ENCODE measurements around the gene SESTD1.
"Not testable (repeated sequence)": the region's sequence is repeated elsewhere in the genome, so short reads cannot be mapped to it uniquely, and the experiment has no call there.

The SESTD1 gene

GRCh38 chr2:179266271-179266670 is 1.6 kb upstream of the SESTD1 start:
- DNase-seq, result no peak

- no peak for DNase-seq
Measured at GRCh38 chr2:179265082-179265510, 464 bp upstream of the SESTD1 start.

- DNase-seq, result peak; percentile 43
Measured at GRCh38 chr2:179263446-179264367, 925 bp downstream of the SESTD1 start.

GRCh38 chr2:179263015-179263414 is 1.6 kb downstream of the SESTD1 start:
- no peak for DNase-seq

- no peak for DNase-seq
Measured at GRCh38 chr2:179262077-179262660, 2.5 kb downstream of the SESTD1 start.

GRCh38 chr2:179261151-179261825 is 3.3 kb downstream of the SESTD1 start:
- DNase-seq, result no peak

- no peak for DNase-seq
Measured at GRCh38 chr2:179260224-179260623, 4.4 kb downstream of the SESTD1 start.

- DNase-seq, result no peak
Measured at GRCh38 chr2:179255129-179255528, 9.5 kb downstream of the SESTD1 start.

GRCh38 chr2:179253226-179253625 is 11.4 kb downstream of the SESTD1 start:
- DNase-seq, result no peak

- no peak for DNase-seq
Measured at GRCh38 chr2:179252423-179252822, 12.2 kb downstream of the SESTD1 start.

GRCh38 chr2:179251870-179252269 is 12.8 kb downstream of the SESTD1 start:
- DNase-seq, result no peak

GRCh38 chr2:179250848-179251504 is 13.7 kb downstream of the SESTD1 start:
- DNase-seq, result no peak

GRCh38 chr2:179250095-179250494 is 14.5 kb downstream of the SESTD1 start:
- DNase-seq, result no peak

GRCh38 chr2:179248024-179248348 is 16.6 kb downstream of the SESTD1 start:
- DNase-seq, result no peak

GRCh38 chr2:179247318-179248023 is 17.2 kb downstream of the SESTD1 start:
- DNase-seq, result no peak

GRCh38 chr2:179245843-179246242 is 18.8 kb downstream of the SESTD1 start:
- not testable (repeated sequence) for DNase-seq

- DNase-seq, result no peak
Measured at GRCh38 chr2:179243046-179243445, 21.6 kb downstream of the SESTD1 start.

- no peak for DNase-seq
Measured at GRCh38 chr2:179240481-179241451, 23.9 kb downstream of the SESTD1 start.

GRCh38 chr2:179239838-179240237 is 24.8 kb downstream of the SESTD1 start:
- no peak for DNase-seq

GRCh38 chr2:179239195-179239594 is 25.4 kb downstream of the SESTD1 start:
- no peak for DNase-seq

GRCh38 chr2:179238027-179238426 is 26.6 kb downstream of the SESTD1 start:
- no peak for DNase-seq

Data from activated CD8-positive, alpha-beta memory T cell treated with anti-CD3 and anti-CD28 coated beads, Interleukin-2, amount 50 U/mL, for 4 hours (primary cell).